H1 (cell line): ENCODE results near the gene PLN. TPM values are rescaled to one million over a fixed set of nuclear protein-coding genes. Genes with fewer than 3 reads are reported as not detected.

Experiments used
- EP300 ChIP-seq, 2 experiments: IDR thresholded peaks; 1 replicate in 1 of 2; 2 replicates in 1 of 2; pipeline ENCODE4 v1.6.1; 2011 to 2012; ENCODE audit warnings: low read depth in 2 of 2, low read length in 2 of 2, mild to moderate bottlenecking in 2 of 2, borderline replicate concordance in 1 of 2, inconsistent platforms in 1 of 2, moderate library complexity in 1 of 2
- JUND ChIP-seq: IDR thresholded peaks from 2 replicates; pipeline ENCODE4 v1.6.1; 2011; ENCODE audit warnings: mild to moderate bottlenecking, improper control_type of control experiment, low read length
- PHF8 ChIP-seq: fragments of 200-600 bp; sonication (generic); conservative IDR thresholded peaks from 2 replicates; pipeline ENCODE4 v1.7.1; 2012; ENCODE audit warnings: low read depth, mild to moderate bottlenecking, inconsistent platforms, low read length, moderate library complexity
- polyA plus RNA-seq, 7 experiments: library from polyadenylated mRNA; depleted of rRNA in 3 of 7; stranded (reverse) in 5 of 7; unstranded in 2 of 7; fragments of >200 nt in 5 of 7; fragments of 200-250 nt in 2 of 7; gene quantifications; 1 replicate in 5 of 7; 2 replicates in 1 of 7; 4 replicates in 1 of 7; pipeline versions ENCODE4 v1.2.1 to v1.2.3, GENCODE V29; 2011 to 2013; ENCODE audit warnings: missing spikeins in 2 of 7, mixed read lengths in 2 of 7
- total RNA-seq: library from RNA; stranded (reverse); fragmentation: NEBNext Ultra II Directional; extraction: Animal tissue kit (Norgen Biotek cat#: 25700); gene quantifications from 2 replicates; pipeline ENCODE4 v1.2.1, GENCODE V29; 2021

PLN gene
- total and polyA plus RNA-seq, 2 of the 8 experiments (the other 6 are each of a cell fraction or from before 2014, with no cell fraction given), result not detected

DNA sequence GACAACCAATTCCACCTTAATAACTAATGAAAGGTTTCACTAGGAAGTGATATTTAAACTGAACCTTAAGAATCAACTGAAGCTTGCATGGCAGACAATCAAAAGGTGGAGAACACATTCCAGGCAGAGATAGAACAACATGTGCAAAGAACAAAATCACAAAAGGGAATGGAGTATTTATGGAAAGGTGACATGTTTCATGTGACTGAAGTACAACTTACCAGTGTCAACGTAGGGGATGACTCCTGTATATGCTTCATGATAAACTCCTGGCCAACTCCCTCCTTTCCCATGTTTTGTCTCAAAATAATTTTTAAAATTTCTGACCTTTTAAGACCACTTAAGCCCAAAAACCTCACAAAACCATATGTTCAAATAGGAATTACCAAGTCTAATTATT lies 6.6 kb downstream of the PLN start (continued):
- TF ChIP-seq JUND, result no peak
- no peak for TF ChIP-seq EP300 (IDR thresholded peaks at IDR 0.05; ENCODE audit: borderline replicate concordance in 1 of 2, low read depth in 2 of 2, low read length in 2 of 2)
- no peak for TF ChIP-seq PHF8
- TF ChIP-seq, all 59 proteins: peak for 0
